H9 (cell line): Measurements from ENCODE around the gene CNGB1. TPM values are rescaled to one million over a fixed set of nuclear protein-coding genes. Genes with fewer than 3 reads are reported as not detected.

Experiments used
- DNase-seq: peaks from one replicate; pipeline ENCODE4 v3.0.0-alpha.2; 2017
- H2AFZ ChIP-seq: one replicate; pipeline ENCODE4 v1.6.1; 2013; ENCODE audit warnings: mild to moderate bottlenecking, low read length, control low read depth, moderate library complexity
- H2AK5ac ChIP-seq: 2 replicates; pipeline ENCODE4 v1.6.1; 2013; ENCODE audit warnings: low read length, control low read depth, mixed read lengths; ENCODE audit not compliant: insufficient read length
- H2BK120ac ChIP-seq: one replicate; pipeline ENCODE4 v1.6.1; 2013; ENCODE audit warnings: low read depth, mild to moderate bottlenecking, low read length, control low read depth, inconsistent platforms; ENCODE audit not compliant: poor library complexity, severe bottlenecking
- H2BK12ac ChIP-seq: 2 replicates; pipeline ENCODE4 v1.6.1; 2013; ENCODE audit warnings: low read length, control low read depth, mixed read lengths, low read depth; ENCODE audit not compliant: insufficient read length
- H2BK15ac ChIP-seq: 2 replicates; pipeline ENCODE4 v1.6.1; 2013; ENCODE audit warnings: low read depth, low read length, control low read depth
- H2BK20ac ChIP-seq: one replicate; pipeline ENCODE4 v1.6.1; 2013; ENCODE audit warnings: low read depth, mild to moderate bottlenecking, low read length, control low read depth, inconsistent platforms; ENCODE audit not compliant: poor library complexity, severe bottlenecking
- H2BK5ac ChIP-seq: 2 replicates; pipeline ENCODE4 v1.6.1; 2013; ENCODE audit warnings: low read length, control low read depth, mixed read lengths; ENCODE audit not compliant: insufficient read length
- H3K14ac ChIP-seq: 2 replicates; pipeline ENCODE4 v1.6.1; 2013; ENCODE audit warnings: low read length, control low read depth; ENCODE audit not compliant: insufficient read depth
- H3K18ac ChIP-seq: 2 replicates; pipeline ENCODE4 v1.6.1; 2013; ENCODE audit warnings: low read depth, mild to moderate bottlenecking, mixed read lengths, low read length, control low read depth; ENCODE audit not compliant: insufficient read length
- H3K23ac ChIP-seq: 2 replicates; pipeline ENCODE4 v1.6.1; 2013; ENCODE audit warnings: low read length, control low read depth, mixed read lengths, low read depth; ENCODE audit not compliant: insufficient read length
- H3K23me2 ChIP-seq: 2 replicates; pipeline ENCODE4 v1.6.1; 2013; ENCODE audit warnings: low read depth, mild to moderate bottlenecking, mixed read lengths, low read length, control low read depth; ENCODE audit not compliant: insufficient read length, poor library complexity, severe bottlenecking
- H3K27ac ChIP-seq: 2 replicates; pipeline ENCODE4 v1.5.1; 2013; ENCODE audit warnings: low read length, control low read depth, mixed read lengths, low read depth; ENCODE audit not compliant: insufficient read length
- H3K27me3 ChIP-seq: 2 replicates; pipeline ENCODE4 v1.6.1; 2013; ENCODE audit warnings: low read length, control low read depth, inconsistent platforms; ENCODE audit not compliant: insufficient read depth
- H3K4ac ChIP-seq: 2 replicates; pipeline ENCODE4 v1.6.1; 2013; ENCODE audit warnings: low read depth, mild to moderate bottlenecking, control low read depth, inconsistent platforms, low read length, moderate library complexity
- H3K4me1 ChIP-seq: 2 replicates; pipeline ENCODE4 v1.6.1; 2013; ENCODE audit warnings: low read length, control low read depth, inconsistent platforms; ENCODE audit not compliant: insufficient read depth
- H3K4me2 ChIP-seq: 2 replicates; pipeline ENCODE4 v1.6.1; 2013; ENCODE audit warnings: low read length, control low read depth, mixed read lengths; ENCODE audit not compliant: insufficient read length, insufficient read depth
- H3K56ac ChIP-seq: 2 replicates; pipeline ENCODE4 v1.6.1; 2013; ENCODE audit warnings: low read depth, mild to moderate bottlenecking, mixed read lengths, low read length, control low read depth; ENCODE audit not compliant: insufficient read length
- H3K79me1 ChIP-seq: 2 replicates; pipeline ENCODE4 v1.6.1; 2013; ENCODE audit warnings: low read depth, mild to moderate bottlenecking, moderate library complexity, low read length, control low read depth, inconsistent platforms; ENCODE audit not compliant: insufficient read depth, poor library complexity, severe bottlenecking
- H3K79me2 ChIP-seq: 2 replicates; pipeline ENCODE4 v1.6.1; 2013; ENCODE audit warnings: low read length, control low read depth, inconsistent platforms; ENCODE audit not compliant: insufficient read depth
- H3K9ac ChIP-seq: 2 replicates; pipeline ENCODE4 v1.6.1; 2013; ENCODE audit warnings: low read length, control low read depth, mixed read lengths; ENCODE audit not compliant: insufficient read length; ENCODE audit errors: extremely low read depth
- H3K9me3 ChIP-seq: one replicate; pipeline ENCODE4 v1.6.1; 2013; ENCODE audit warnings: low read depth, low read length, inconsistent platforms; ENCODE audit not compliant: control insufficient read depth
- H3T11ph ChIP-seq: one replicate; pipeline ENCODE4 v1.6.1; 2013; ENCODE audit warnings: mild to moderate bottlenecking, low read length, control low read depth, inconsistent platforms
- H4K20me1 ChIP-seq: one replicate; pipeline ENCODE4 v1.6.1; 2013; ENCODE audit not compliant: control insufficient read depth, insufficient read length, insufficient read depth
- H4K5ac ChIP-seq: 2 replicates; pipeline ENCODE4 v1.6.1; 2013; ENCODE audit warnings: low read depth, mild to moderate bottlenecking, mixed read lengths, low read length, control low read depth; ENCODE audit not compliant: insufficient read length
- H4K8ac ChIP-seq: replicated peaks from 2 replicates; pipeline ENCODE4 v1.6.1; 2013; ENCODE audit warnings: low read length, control low read depth, mixed read lengths, low read depth; ENCODE audit not compliant: insufficient read length
- H4K91ac ChIP-seq: 2 replicates; pipeline ENCODE4 v1.6.1; 2013; ENCODE audit warnings: low read depth, mild to moderate bottlenecking, moderate library complexity, mixed read lengths, low read length, control low read depth; ENCODE audit not compliant: insufficient read length
- H3K27ac Mint-ChIP-seq, 3 experiments: 2 replicates in 2 of 3; 3 replicates in 1 of 3; pipeline ENCODE4 v1.8.0; 2020 to 2021; ENCODE audit warnings: mixed read lengths in 3 of 3, mild to moderate bottlenecking in 1 of 3, moderate library complexity in 1 of 3
- H3K27me3 Mint-ChIP-seq: 2 replicates; pipeline ENCODE4 v1.8.0; 2021; ENCODE audit warnings: low read depth, mild to moderate bottlenecking, moderate library complexity, mixed read lengths
- H3K36me3 Mint-ChIP-seq, 3 experiments: 2 replicates in 2 of 3; 3 replicates in 1 of 3; pipeline ENCODE4 v1.8.0; 2020 to 2021; ENCODE audit warnings: low read depth in 3 of 3, mixed read lengths in 3 of 3; ENCODE audit not compliant: insufficient read depth in 1 of 3
- H3K4me1 Mint-ChIP-seq, 2 experiments: 2 replicates each; pipeline ENCODE4 v1.8.0; 2020; ENCODE audit warnings: mixed read lengths in 2 of 2
- H3K4me3 Mint-ChIP-seq, 2 experiments: 2 replicates in 1 of 2; 3 replicates in 1 of 2; pipeline ENCODE4 v1.8.0; 2020 to 2021; ENCODE audit warnings: mild to moderate bottlenecking in 2 of 2, mixed read lengths in 2 of 2, moderate library complexity in 1 of 2
- H3K9me3 Mint-ChIP-seq, 2 experiments: 2 replicates in 1 of 2; 3 replicates in 1 of 2; pipeline ENCODE4 v1.8.0; 2020; ENCODE audit warnings: mild to moderate bottlenecking in 2 of 2, mixed read lengths in 2 of 2, moderate library complexity in 1 of 2
- WGBS: extraction: QIAGEN DNeasy Blood & Tissue Kit; methylation state at CpG from one replicate; pipeline ENCODE4 v1.1.7; 2013; ENCODE audit warnings: missing lambda C conversion rate, low lambda C conversion rate, mixed read lengths; ENCODE audit not compliant: insufficient read length; ENCODE audit errors: extremely low coverage; 5-methylcytosine and 5-hydroxymethylcytosine counted together
- total RNA-seq: library from RNA; stranded (reverse); gene quantifications from 2 replicates; pipeline ENCODE4 v1.2.1, GENCODE V29; 2021
- TF ChIP-seq, protein P1 (sequence below): fragments of 200-600 bp; sonication (generic); conservative IDR thresholded peaks from 3 replicates; pipeline ENCODE4 v1.8.0; 2021; ENCODE audit warnings: antibody characterized with exemption, mild to moderate bottlenecking

The CNGB1 gene
- total RNA-seq, 1 experiment from 2014 or later: not detected

GRCh38 chr16:57862698-57863433, 108.1 kb downstream of the CNGB1 start:
- DNase-seq: peak; percentile 44
- Histone ChIP-seq H3K27ac (peak overlapping the region; percentile 45), H2BK5ac (no peak overlapping the region), H4K5ac (no peak overlapping the region), H2BK15ac (no peak overlapping the region), H4K20me1 (no peaks in the 10 kb centered on the region), H4K8ac (no peak overlapping the region), H3K14ac (no peak overlapping the region), H3K18ac (no peak overlapping the region), H2BK120ac (no peak overlapping the region), H3K23ac (no peak overlapping the region), H2BK20ac (no peak overlapping the region), H3K9me3 (no peaks in the 10 kb centered on the region), H3K79me1 (no peaks in the 10 kb centered on the region), H3K56ac (no peak overlapping the region), H3K9ac (no peak overlapping the region), H3T11ph (no peak overlapping the region), H4K91ac (no peak overlapping the region), H2AFZ (no peak overlapping the region), H3K79me2 (no peaks in the 10 kb centered on the region), H2BK12ac (no peak overlapping the region), H2AK5ac (no peak overlapping the region), H3K4me1 (no peaks in the 10 kb centered on the region; the same call in none of the 2 replicates), H3K23me2 (no peaks in the 10 kb centered on the region), H3K27me3 (no peaks in the 10 kb centered on the region), H3K4ac (no peak overlapping the region), H3K4me2 (peak overlapping the region; percentile 21)
- H3K9me3 Mint-ChIP-seq: no peaks in the 10 kb centered on the region
- H3K4me3 Mint-ChIP-seq: peak overlapping the region in 1 of 2 experiments; percentile 25; a peak in 3 of 5 replicates
- H3K36me3 Mint-ChIP-seq: no peaks in the 10 kb centered on the region
- H3K4me1 Mint-ChIP-seq: peaks cover 24 to 34% of the 10 kb centered on the region in 2 experiments
- TF ChIP-seq, protein P1, sequence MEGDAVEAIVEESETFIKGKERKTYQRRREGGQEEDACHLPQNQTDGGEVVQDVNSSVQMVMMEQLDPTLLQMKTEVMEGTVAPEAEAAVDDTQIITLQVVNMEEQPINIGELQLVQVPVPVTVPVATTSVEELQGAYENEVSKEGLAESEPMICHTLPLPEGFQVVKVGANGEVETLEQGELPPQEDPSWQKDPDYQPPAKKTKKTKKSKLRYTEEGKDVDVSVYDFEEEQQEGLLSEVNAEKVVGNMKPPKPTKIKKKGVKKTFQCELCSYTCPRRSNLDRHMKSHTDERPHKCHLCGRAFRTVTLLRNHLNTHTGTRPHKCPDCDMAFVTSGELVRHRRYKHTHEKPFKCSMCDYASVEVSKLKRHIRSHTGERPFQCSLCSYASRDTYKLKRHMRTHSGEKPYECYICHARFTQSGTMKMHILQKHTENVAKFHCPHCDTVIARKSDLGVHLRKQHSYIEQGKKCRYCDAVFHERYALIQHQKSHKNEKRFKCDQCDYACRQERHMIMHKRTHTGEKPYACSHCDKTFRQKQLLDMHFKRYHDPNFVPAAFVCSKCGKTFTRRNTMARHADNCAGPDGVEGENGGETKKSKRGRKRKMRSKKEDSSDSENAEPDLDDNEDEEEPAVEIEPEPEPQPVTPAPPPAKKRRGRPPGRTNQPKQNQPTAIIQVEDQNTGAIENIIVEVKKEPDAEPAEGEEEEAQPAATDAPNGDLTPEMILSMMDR: no peak
- peak overlapping the region in 2 of 3 experiments; percentile 52 to 74; a peak in 5 of 7 replicates for H3K27ac Mint-ChIP-seq
- WGBS: no CpG with 5 or more reads among the region's 9 CpGs
- H3K27me3 Mint-ChIP-seq: no peaks in the 10 kb centered on the region; the same call in 1 of the 2 replicates
